Measurements from ENCODE around the gene ANKFN1.

Gene ANKFN1

GRCh38 chr17:56176091-56176490 is 22.8 kb downstream of the ANKFN1 start:
- H3K27me3 ChIP-seq (ENCODE audit: insufficient read depth, low read depth), result no peaks in the 10 kb centered on the region
- no peaks in the 10 kb centered on the region for H3K4me1 ChIP-seq (ENCODE audit: low read depth, poor library complexity, severe bottlenecking)
- H4K20me1 ChIP-seq (ENCODE audit: insufficient read depth), result no peaks in the 10 kb centered on the region
- H3K27ac ChIP-seq, result no peak overlapping the region
- H3K36me3 ChIP-seq (ENCODE audit: insufficient read depth), result no peaks in the 10 kb centered on the region
- H3K79me2 ChIP-seq (ENCODE audit: insufficient read depth, low read depth), result no peaks in the 10 kb centered on the region
- no peak overlapping the region for H3K9ac ChIP-seq
- no peak overlapping the region for H3K4me2 ChIP-seq
- no peak overlapping the region for H3K4me3 ChIP-seq (IDR thresholded peaks at IDR 0.05; ENCODE audit: insufficient read depth, low read depth, low read length)
- H2AFZ ChIP-seq (ENCODE audit: low read depth), result no peak overlapping the region
- no peak for TF ChIP-seq CTCF (conservative IDR thresholded peaks at IDR 0.05; ENCODE audit: low read depth, low read length)

- Histone ChIP-seq H3K79me2 (ENCODE audit: insufficient read depth, low read depth) (no peaks in the 10 kb centered on the region), H3K4me2 (no peak overlapping the region), H2AFZ (ENCODE audit: low read depth) (no peak overlapping the region), H3K4me1 (ENCODE audit: low read depth, poor library complexity, severe bottlenecking) (no peaks in the 10 kb centered on the region), H3K9ac (no peak overlapping the region), H3K4me3 (IDR thresholded peaks at IDR 0.05; ENCODE audit: insufficient read depth, low read depth, low read length) (no peak overlapping the region), H4K20me1 (ENCODE audit: insufficient read depth) (no peaks in the 10 kb centered on the region), H3K27me3 (ENCODE audit: insufficient read depth, low read depth) (no peaks in the 10 kb centered on the region), H3K36me3 (ENCODE audit: insufficient read depth) (no peaks in the 10 kb centered on the region), H3K27ac (no peak overlapping the region)
- no peak for TF ChIP-seq CTCF (conservative IDR thresholded peaks at IDR 0.05; ENCODE audit: low read depth, low read length)
Measured at GRCh38 chr17:56177361-56177760, 24.1 kb downstream of the ANKFN1 start.

GRCh38 chr17:56178203-56178602 is 24.9 kb downstream of the ANKFN1 start:
- Histone ChIP-seq H3K4me1 (ENCODE audit: low read depth, poor library complexity, severe bottlenecking) (no peaks in the 10 kb centered on the region), H2AFZ (ENCODE audit: low read depth) (no peak overlapping the region), H3K4me2 (no peak overlapping the region), H3K79me2 (ENCODE audit: insufficient read depth, low read depth) (no peaks in the 10 kb centered on the region), H3K27ac (no peak overlapping the region), H3K36me3 (ENCODE audit: insufficient read depth) (no peaks in the 10 kb centered on the region), H3K4me3 (IDR thresholded peaks at IDR 0.05; ENCODE audit: insufficient read depth, low read depth, low read length) (no peak overlapping the region), H4K20me1 (ENCODE audit: insufficient read depth) (no peaks in the 10 kb centered on the region), H3K9ac (no peak overlapping the region), H3K27me3 (ENCODE audit: insufficient read depth, low read depth) (no peaks in the 10 kb centered on the region)
- TF ChIP-seq CTCF (conservative IDR thresholded peaks at IDR 0.05; ENCODE audit: low read depth, low read length), result no peak

- no peaks in the 10 kb centered on the region for H4K20me1 ChIP-seq (ENCODE audit: insufficient read depth)
- H3K27me3 ChIP-seq (ENCODE audit: insufficient read depth, low read depth), result no peaks in the 10 kb centered on the region
- H3K9ac ChIP-seq, result no peak overlapping the region
- H3K4me2 ChIP-seq, result no peak overlapping the region
- no peak overlapping the region for H3K27ac ChIP-seq
- H3K79me2 ChIP-seq (ENCODE audit: insufficient read depth, low read depth), result no peaks in the 10 kb centered on the region
- no peaks in the 10 kb centered on the region for H3K4me1 ChIP-seq (ENCODE audit: low read depth, poor library complexity, severe bottlenecking)
- H2AFZ ChIP-seq (ENCODE audit: low read depth), result no peak overlapping the region
- H3K36me3 ChIP-seq (ENCODE audit: insufficient read depth), result no peaks in the 10 kb centered on the region
- no peak overlapping the region for H3K4me3 ChIP-seq (IDR thresholded peaks at IDR 0.05; ENCODE audit: insufficient read depth, low read depth, low read length)
- TF ChIP-seq CTCF (conservative IDR thresholded peaks at IDR 0.05; ENCODE audit: low read depth, low read length), result no peak
Measured at GRCh38 chr17:56182081-56182480, 28.8 kb downstream of the ANKFN1 start.

GRCh38 chr17:56184650-56185049 is 31.4 kb downstream of the ANKFN1 start:
- no peak for TF ChIP-seq CTCF (conservative IDR thresholded peaks at IDR 0.05; ENCODE audit: low read depth, low read length)

More at GRCh38 chr17:56184650-56185049, 31.4 kb downstream of the ANKFN1 start:
- no peaks in the 10 kb centered on the region for H3K36me3 ChIP-seq (ENCODE audit: insufficient read depth)
- H3K27ac ChIP-seq, result no peak overlapping the region
- no peaks in the 10 kb centered on the region for H3K27me3 ChIP-seq (ENCODE audit: insufficient read depth, low read depth)
- H3K4me1 ChIP-seq (ENCODE audit: low read depth, poor library complexity, severe bottlenecking), result no peaks in the 10 kb centered on the region
- no peaks in the 10 kb centered on the region for H3K79me2 ChIP-seq (ENCODE audit: insufficient read depth, low read depth)
- no peak overlapping the region for H3K4me3 ChIP-seq (IDR thresholded peaks at IDR 0.05; ENCODE audit: insufficient read depth, low read depth, low read length)
- no peak overlapping the region for H3K4me2 ChIP-seq
- H3K9ac ChIP-seq, result no peak overlapping the region
- no peak overlapping the region for H2AFZ ChIP-seq (ENCODE audit: low read depth)
- H4K20me1 ChIP-seq (ENCODE audit: insufficient read depth), result no peaks in the 10 kb centered on the region

Data from KMS-11 (cell line).